IPS-11a (cell line): Measurements from ENCODE around the gene THAP6.

Source experiments
- H3K4me3 ChIP-seq: one replicate; pipeline ENCODE4 v1.5.1; 2013; ENCODE audit warnings: low read depth, low read length, control low read depth

The THAP6 gene

GRCh38 chr4:75567725-75568124 lies 53.5 kb downstream of the THAP6 start:
- no peak overlapping the region for H3K4me3 ChIP-seq
